ENCODE measurements around the gene S100A5. TPM values are rescaled to one million over a fixed set of nuclear protein-coding genes. Genes with fewer than 3 reads are reported as not detected.

Gene S100A5
- total RNA-seq, 6 experiments from 2014 or later: 0.40 to 1.2 (median 0.71) TPM

- Mint-ChIP-seq H3K27ac (peak overlapping the region; percentile 56; the same call in 1 of the 2 replicates), H3K36me3 (ENCODE audit: low read depth) (no peaks in the 10 kb centered on the region), H3K9me3 (no peaks in the 10 kb centered on the region), H3K27me3 (ENCODE audit: insufficient read depth) (peaks cover 2% of the 10 kb centered on the region; the same call in 1 of the 2 replicates), H3K4me1 (ENCODE audit: low read depth) (peaks cover 67% of the 10 kb centered on the region), H3K4me3 (no peak overlapping the region)
- no peak for TF ChIP-seq CTCF (IDR thresholded peaks at IDR 0.05)
- DNase-seq: no peak
Measured at GRCh38 chr1:153509036-153509435, 31.7 kb downstream of the S100A5 start.

GRCh38 chr1:153507926-153508583 lies 32.7 kb downstream of the S100A5 start:
- Mint-ChIP-seq H3K4me1 (ENCODE audit: low read depth) (peaks cover 67% of the 10 kb centered on the region), H3K27ac (peak overlapping the region; percentile 86), H3K9me3 (no peaks in the 10 kb centered on the region), H3K36me3 (ENCODE audit: low read depth) (no peaks in the 10 kb centered on the region), H3K4me3 (peak overlapping the region; percentile 50), H3K27me3 (ENCODE audit: insufficient read depth) (peaks cover 2% of the 10 kb centered on the region; the same call in 1 of the 2 replicates)
- TF ChIP-seq CTCF (IDR thresholded peaks at IDR 0.05): no peak
- DNase-seq: no peak

- Mint-ChIP-seq H3K4me1 (ENCODE audit: low read depth) (peaks cover 66% of the 10 kb centered on the region), H3K36me3 (ENCODE audit: low read depth) (no peaks in the 10 kb centered on the region), H3K27me3 (ENCODE audit: insufficient read depth) (peaks cover 2% of the 10 kb centered on the region; the same call in 1 of the 2 replicates), H3K9me3 (no peaks in the 10 kb centered on the region), H3K27ac (peak overlapping the region; percentile 86), H3K4me3 (peak overlapping the region; percentile 50)
- peak; percentile 79 for DNase-seq
- TF ChIP-seq CTCF (IDR thresholded peaks at IDR 0.05): no peak
Measured at GRCh38 chr1:153506831-153507413, 33.8 kb downstream of the S100A5 start.

- no peaks in the 10 kb centered on the region for H3K36me3 Mint-ChIP-seq (ENCODE audit: low read depth)
Measured at GRCh38 chr1:153506386-153506785, 34.3 kb downstream of the S100A5 start.

GRCh38 chr1:153505576-153505975 lies 35.2 kb downstream of the S100A5 start:
- Mint-ChIP-seq H3K36me3 (ENCODE audit: low read depth) (no peaks in the 10 kb centered on the region), H3K27me3 (ENCODE audit: insufficient read depth) (peaks cover 2% of the 10 kb centered on the region), H3K4me1 (ENCODE audit: low read depth) (peaks cover 53% of the 10 kb centered on the region), H3K27ac (peak overlapping the region; percentile 31; the same call in 1 of the 2 replicates), H3K4me3 (no peak overlapping the region), H3K9me3 (no peaks in the 10 kb centered on the region)
- DNase-seq: no peak
- TF ChIP-seq CTCF (IDR thresholded peaks at IDR 0.05): no peak

More at GRCh38 chr1:153506386-153506785, 34.3 kb downstream of the S100A5 start:
- H3K4me3 Mint-ChIP-seq: peak overlapping the region; percentile 50
- peaks cover 2% of the 10 kb centered on the region; the same call in 1 of the 2 replicates for H3K27me3 Mint-ChIP-seq (ENCODE audit: insufficient read depth)
- DNase-seq: no peak
- H3K9me3 Mint-ChIP-seq: no peaks in the 10 kb centered on the region
- no peak for TF ChIP-seq CTCF (IDR thresholded peaks at IDR 0.05)
- H3K27ac Mint-ChIP-seq: peak overlapping the region; percentile 86
- peaks cover 61% of the 10 kb centered on the region for H3K4me1 Mint-ChIP-seq (ENCODE audit: low read depth)
